Psoas muscle (tissue), 8 donors: Measurements from ENCODE around the gene STX1A. TPM values are rescaled to one million over a fixed set of nuclear protein-coding genes. Genes with fewer than 3 reads are reported as not detected.
A peak's percentile ranks its signal among the peaks of the same experiment; 100 is the strongest.

Experiments used
- ATAC-seq, 4 donors: fragments of 200-7000 bp; cut with Tn5 transposase; one replicate each; pipeline ENCODE4 v1.9.1; 2020; ENCODE audit warnings: moderate library complexity in 3 of 4, mild to moderate bottlenecking in 2 of 4
- DNase-seq, 2 donors: peaks; one replicate each; pipeline ENCODE4 v3.0.0-alpha.2; 2020
- H3K27ac ChIP-seq: fragments of 200-600 bp; one replicate; pipeline ENCODE4 v1.8.0; 2022
- H3K27me3 ChIP-seq, 3 donors: fragments of 200-600 bp in 1 of 3; one replicate each; pipeline versions ENCODE4 v1.6.1 to v1.8.0; 2013 to 2022; ENCODE audit warnings: low read length in 2 of 3, mild to moderate bottlenecking in 2 of 3, moderate library complexity in 1 of 3; ENCODE audit not compliant: insufficient read depth in 3 of 3
- H3K36me3 ChIP-seq, 2 donors: fragments of 200-600 bp in 1 of 2; one replicate each; pipeline versions ENCODE4 v1.6.1 to v1.8.0; 2013 to 2022; ENCODE audit warnings: low read depth in 1 of 2, mild to moderate bottlenecking in 1 of 2, moderate library complexity in 1 of 2; ENCODE audit not compliant: insufficient read depth in 1 of 2
- H3K4me1 ChIP-seq: fragments of 200-600 bp; one replicate; pipeline ENCODE4 v1.8.0; 2022
- H3K4me3 ChIP-seq: fragments of 200-600 bp; one replicate; pipeline ENCODE4 v1.8.0; 2022; ENCODE audit warnings: mild to moderate bottlenecking
- H3K9me3 ChIP-seq: fragments of 200-600 bp; one replicate; pipeline ENCODE4 v1.8.0; 2022
- CTCF ChIP-seq: fragments of 200-600 bp; IDR thresholded peaks from one replicate; pipeline ENCODE4 v1.8.0; 2022; ENCODE audit warnings: antibody characterized with exemption
- WGBS, 3 donors: extraction: QIAGEN DNeasy Blood & Tissue Kit; methylation state at CpG; one replicate each; pipeline versions ENCODE4 v1.1.6 to v1.1.7; 2013; 5-methylcytosine and 5-hydroxymethylcytosine counted together
- intact Hi-C, 2 donors: fragments of 100-400 bp; cut with DNase I; formaldehyde crosslinking; loops; one replicate each; pipeline versions ENCODE4 v1.11.0 to v1.14.2; 2022
- polyA plus RNA-seq, 3 donors: library from polyadenylated mRNA; stranded (reverse); fragments of 200-250 nt; gene quantifications; one replicate each; pipeline ENCODE4 v1.2.3, GENCODE V29; 2013
- total RNA-seq, 4 donors: library from RNA; stranded (reverse); fragmentation: NEBNext Ultra II Directional in 2 of 4; extraction: Animal tissue kit (Norgen Biotek cat#: 25700) in 2 of 4; gene quantifications; one replicate each; pipeline versions ENCODE4 v1.2.1 to v1.2.4, GENCODE V29; 2021 to 2023
- donor health status: healthy with polysubstance abuse.
- donor health status: DM: no; HTN: no; CAD: no; lungs with moderate emphysema.
- donor health status: Bipolar disorder and iron deficiency.
- donor health status: healthy.
- donor health status: DM: yes; HTN: yes; CAD: no.
- donor health status: DM: no; HTN: no; CAD: no.
- donor health status: DM: no; HTN: no; CAD: no.
- donor health status: DM: yes; HTN: yes; CAD: no.

STX1A gene
- total and polyA plus RNA-seq, 7 donors: 1.9 to 5.4 (median 2.8) TPM

- no peaks in the 10 kb centered on the region for H3K9me3 ChIP-seq
- no peaks in the 10 kb centered on the region for H3K27me3 ChIP-seq
- no peaks in the 10 kb centered on the region for H3K4me1 ChIP-seq
- 84 to 87% (median 86%) methylated on average over 25 of the region's 25 CpGs for WGBS, 3 donors
- no peak for TF ChIP-seq CTCF
- no peak overlapping the region for H3K4me3 ChIP-seq
- ATAC-seq (no peak), DNase-seq (no peak)
- intact Hi-C loops: no loop called here
- H3K27ac ChIP-seq: no peak overlapping the region
- peaks cover 0 to 5% of the 10 kb centered on the region in 2 donors for H3K36me3 ChIP-seq
Measured at GRCh38 chr7:73706126-73707044, 13.1 kb downstream of the STX1A start.

- intact Hi-C loops: no loop called here
- 89 to 95% (median 94%) methylated on average over 10 of the region's 10 CpGs for WGBS, 3 donors
- H3K36me3 ChIP-seq: peaks cover 0 to 5% of the 10 kb centered on the region in 2 donors
Measured at GRCh38 chr7:73705551-73705920, 13.9 kb downstream of the STX1A start.

GRCh38 chr7:73704640-73705550 is 14.6 kb downstream of the STX1A start:
- Histone ChIP-seq H3K27me3 (no peaks in the 10 kb centered on the region), H3K4me1 (no peaks in the 10 kb centered on the region), H3K27ac (no peak overlapping the region), H3K4me3 (no peak overlapping the region), H3K9me3 (no peaks in the 10 kb centered on the region), H3K36me3 (peaks cover 0 to 9% of the 10 kb centered on the region in 2 donors)
- intact Hi-C loops: no loop called here
- no peak for TF ChIP-seq CTCF
- DNase-seq (no peak), ATAC-seq (no peak)
- WGBS, 3 donors: 76 to 85% (median 79%) methylated on average over 23 of the region's 23 CpGs

More at GRCh38 chr7:73705551-73705920, 13.9 kb downstream of the STX1A start:
- Histone ChIP-seq H3K27me3 (no peaks in the 10 kb centered on the region), H3K9me3 (no peaks in the 10 kb centered on the region), H3K27ac (no peak overlapping the region), H3K4me1 (no peaks in the 10 kb centered on the region), H3K4me3 (no peak overlapping the region)
- DNase-seq (no peak), ATAC-seq (no peak)
- TF ChIP-seq CTCF: no peak

GRCh38 chr7:73703757-73704639 is 15.5 kb downstream of the STX1A start:
- ATAC-seq (peak; percentile 53 to 83 (median 74)), DNase-seq (peak; percentile 50 to 73)
- Histone ChIP-seq H3K9me3 (no peaks in the 10 kb centered on the region), H3K4me1 (no peaks in the 10 kb centered on the region), H3K27me3 (no peaks in the 10 kb centered on the region), H3K36me3 (peaks cover 0 to 18% of the 10 kb centered on the region in 2 donors), H3K4me3 (no peak overlapping the region), H3K27ac (no peak overlapping the region)
- WGBS, 3 donors: 27 to 40% (median 38%) methylated on average over 28 to 45 of the region's 45 CpGs
- no peak for TF ChIP-seq CTCF
- intact Hi-C loops: no loop called here
